Middle frontal gyrus (tissue), 1 donor: ENCODE data around the gene GNG4.
"Not testable (repeated sequence)": the region's sequence is repeated elsewhere in the genome, so short reads cannot be mapped to it uniquely, and the experiment has no call there.

Source experiments
- DNase-seq: peaks from one replicate; pipeline ENCODE4 v3.0.0-alpha.2; 2015; ENCODE audit warnings: low spot score; ENCODE audit errors: extremely low spot score

The GNG4 gene

GRCh38 chr1:235586413-235586812 lies 63.2 kb downstream of the GNG4 start:
- no peak for DNase-seq

GRCh38 chr1:235584973-235585372 lies 64.6 kb downstream of the GNG4 start:
- no peak for DNase-seq

- DNase-seq, result peak; percentile 39
Observed at GRCh38 chr1:235583511-235584001, 66.0 kb downstream of the GNG4 start.

- no peak for DNase-seq
Observed at GRCh38 chr1:235582130-235582529, 67.5 kb downstream of the GNG4 start.

- DNase-seq, result no peak
Observed at GRCh38 chr1:235579891-235580290, 69.7 kb downstream of the GNG4 start.

GRCh38 chr1:235575597-235575996 lies 74.0 kb downstream of the GNG4 start:
- DNase-seq, result no peak

- DNase-seq, result no peak
Observed at GRCh38 chr1:235573880-235574279, 75.7 kb downstream of the GNG4 start.

GRCh38 chr1:235572971-235573370 lies 76.6 kb downstream of the GNG4 start:
- not testable (repeated sequence) for DNase-seq

GRCh38 chr1:235571482-235571881 lies 78.1 kb downstream of the GNG4 start:
- no peak for DNase-seq

- no peak for DNase-seq
Observed at GRCh38 chr1:235567812-235568503, 81.6 kb downstream of the GNG4 start.

- no peak for DNase-seq
Observed at GRCh38 chr1:235566084-235566483, 83.5 kb downstream of the GNG4 start.

GRCh38 chr1:235563513-235564061 lies 86.0 kb downstream of the GNG4 start:
- no peak for DNase-seq

- no peak for DNase-seq
Observed at GRCh38 chr1:235562589-235562988, 87.0 kb downstream of the GNG4 start.

GRCh38 chr1:235558621-235559169 lies 90.9 kb downstream of the GNG4 start:
- DNase-seq, result no peak

GRCh38 chr1:235557495-235557894 lies 92.1 kb downstream of the GNG4 start:
- no peak for DNase-seq

GRCh38 chr1:235556807-235557206 lies 92.8 kb downstream of the GNG4 start:
- DNase-seq, result no peak

- DNase-seq, result no peak
Observed at GRCh38 chr1:235553112-235553551, 96.5 kb downstream of the GNG4 start.

- DNase-seq, result no peak
Observed at GRCh38 chr1:235552146-235552716, 97.4 kb downstream of the GNG4 start.

GRCh38 chr1:235549351-235550139 lies 100.0 kb downstream of the GNG4 start:
- no peak for DNase-seq

GRCh38 chr1:235546369-235547155 lies 103.0 kb downstream of the GNG4 start:
- not testable (repeated sequence) for DNase-seq
